WI38 (cell line): ENCODE results near the gene CTBP2.

Experiments used
- H3K4me3 ChIP-seq: 2 replicates; pipeline ENCODE4 v1.5.1; 2011; ENCODE audit warnings: low read depth, mild to moderate bottlenecking, control low read depth, low read length
- TF ChIP-seq, protein P1 (sequence below): IDR thresholded peaks from 2 replicates; pipeline ENCODE4 v1.5.1; 2012; ENCODE audit warnings: low read depth, mild to moderate bottlenecking, control low read depth, low read length

The CTBP2 gene

DNA sequence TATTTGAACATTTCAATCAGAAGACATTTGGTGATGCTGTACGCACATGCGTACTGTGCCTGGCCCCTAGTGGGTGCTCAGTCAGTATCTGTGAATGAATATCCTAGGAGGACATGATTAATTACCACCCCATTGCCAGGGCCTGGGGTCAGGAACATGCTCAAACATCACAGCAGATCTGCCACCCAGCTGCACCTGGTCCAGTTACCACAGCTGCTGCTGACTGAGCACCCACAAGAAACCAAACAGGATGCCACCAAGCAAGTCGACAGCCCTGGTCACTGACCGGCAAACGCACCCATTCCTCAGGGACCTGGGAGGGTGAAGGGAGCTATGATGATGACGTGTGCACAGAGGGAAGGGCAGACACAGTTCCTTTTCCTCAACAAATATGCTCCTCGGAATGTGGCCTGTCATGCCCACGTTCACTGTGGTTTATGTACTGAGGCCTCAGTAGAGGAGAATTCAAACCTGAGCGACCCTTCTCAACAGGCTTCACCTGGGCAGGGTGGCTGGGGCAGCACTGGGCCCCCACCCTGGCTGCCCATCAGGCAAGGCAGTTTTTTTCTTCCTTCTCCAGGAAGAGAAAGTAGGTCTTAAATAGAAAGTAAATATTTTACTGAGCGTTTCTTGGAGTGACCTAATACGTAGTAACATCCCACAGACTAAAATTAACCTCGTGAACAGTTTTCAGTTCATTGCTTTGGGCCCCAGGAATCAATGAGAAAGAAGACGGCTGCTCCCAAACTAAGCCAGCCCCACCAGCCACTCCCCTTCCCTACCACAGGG lies 13.4 kb downstream of the CTBP2 start:
- TF ChIP-seq, protein P1, sequence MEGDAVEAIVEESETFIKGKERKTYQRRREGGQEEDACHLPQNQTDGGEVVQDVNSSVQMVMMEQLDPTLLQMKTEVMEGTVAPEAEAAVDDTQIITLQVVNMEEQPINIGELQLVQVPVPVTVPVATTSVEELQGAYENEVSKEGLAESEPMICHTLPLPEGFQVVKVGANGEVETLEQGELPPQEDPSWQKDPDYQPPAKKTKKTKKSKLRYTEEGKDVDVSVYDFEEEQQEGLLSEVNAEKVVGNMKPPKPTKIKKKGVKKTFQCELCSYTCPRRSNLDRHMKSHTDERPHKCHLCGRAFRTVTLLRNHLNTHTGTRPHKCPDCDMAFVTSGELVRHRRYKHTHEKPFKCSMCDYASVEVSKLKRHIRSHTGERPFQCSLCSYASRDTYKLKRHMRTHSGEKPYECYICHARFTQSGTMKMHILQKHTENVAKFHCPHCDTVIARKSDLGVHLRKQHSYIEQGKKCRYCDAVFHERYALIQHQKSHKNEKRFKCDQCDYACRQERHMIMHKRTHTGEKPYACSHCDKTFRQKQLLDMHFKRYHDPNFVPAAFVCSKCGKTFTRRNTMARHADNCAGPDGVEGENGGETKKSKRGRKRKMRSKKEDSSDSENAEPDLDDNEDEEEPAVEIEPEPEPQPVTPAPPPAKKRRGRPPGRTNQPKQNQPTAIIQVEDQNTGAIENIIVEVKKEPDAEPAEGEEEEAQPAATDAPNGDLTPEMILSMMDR, result no peak
- peak overlapping the region; percentile 16; the same call in 1 of the 2 replicates for H3K4me3 ChIP-seq

DNA sequence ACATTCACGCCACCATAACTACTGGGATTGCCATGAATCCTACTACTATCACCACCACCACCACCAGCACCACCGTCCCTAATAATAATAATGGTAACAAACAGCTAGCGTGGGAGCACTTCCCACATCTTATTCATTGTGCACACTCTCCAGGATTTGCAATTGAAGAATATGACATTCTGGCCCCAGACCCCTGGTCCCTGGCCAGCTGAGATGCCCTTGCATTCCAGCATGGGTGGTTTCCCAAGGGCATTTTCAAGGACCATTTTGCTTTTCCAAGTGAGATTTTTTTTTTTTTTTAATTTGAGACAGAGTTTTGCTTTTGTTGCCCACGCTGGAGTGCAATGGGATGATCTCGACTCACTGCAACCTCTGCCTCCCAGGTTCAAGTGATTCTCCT lies 14.7 kb downstream of the CTBP2 start:
- no peak overlapping the region for H3K4me3 ChIP-seq
- TF ChIP-seq, protein P1, result no peak

DNA sequence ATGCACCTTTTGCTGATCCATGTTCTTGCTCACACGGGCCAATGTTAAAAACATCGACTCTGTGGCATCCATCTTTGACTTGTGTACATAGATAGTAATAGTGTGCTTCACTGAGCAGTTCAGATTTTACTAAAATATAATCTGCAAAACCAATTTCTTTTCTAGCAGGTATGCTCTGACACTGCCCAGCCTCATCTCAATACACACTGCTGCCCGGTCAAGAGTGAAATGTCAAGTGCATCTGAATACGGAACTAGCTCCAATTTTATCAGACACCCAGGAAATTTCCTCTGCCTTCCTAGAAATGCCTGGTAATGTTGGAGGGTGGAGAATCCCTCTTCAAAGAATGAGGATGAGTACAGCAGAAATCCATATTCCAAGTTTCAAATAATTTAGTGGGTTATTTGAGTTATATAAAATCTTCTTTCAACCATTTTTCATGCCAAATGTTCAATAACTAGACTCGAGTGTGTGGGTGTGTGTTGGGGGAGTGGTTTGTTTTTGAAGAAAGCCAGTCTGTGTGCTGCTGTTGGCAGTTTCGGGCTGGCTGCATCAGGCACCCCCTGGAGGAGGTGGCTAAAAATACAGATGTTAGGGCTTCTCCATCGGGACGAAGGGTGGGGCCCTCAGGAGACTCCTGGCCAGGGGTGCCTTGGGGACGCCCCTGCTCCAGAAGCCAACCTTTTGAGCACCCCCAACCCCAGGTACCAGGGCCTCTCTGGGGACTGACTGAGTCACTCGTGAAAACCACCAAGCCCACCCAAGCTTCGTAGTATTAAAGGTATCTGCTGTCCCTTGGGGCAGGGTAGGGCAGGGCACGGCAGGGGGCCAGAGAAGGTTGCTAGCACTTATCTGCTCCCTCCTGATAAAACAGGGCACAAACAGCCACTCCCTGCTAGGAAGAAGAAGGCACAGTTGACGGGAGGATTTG lies 15.4 kb downstream of the CTBP2 start:
- no peak overlapping the region for H3K4me3 ChIP-seq
- TF ChIP-seq, protein P1, result peak; percentile 46; the same call in 1 of the 2 replicates

DNA sequence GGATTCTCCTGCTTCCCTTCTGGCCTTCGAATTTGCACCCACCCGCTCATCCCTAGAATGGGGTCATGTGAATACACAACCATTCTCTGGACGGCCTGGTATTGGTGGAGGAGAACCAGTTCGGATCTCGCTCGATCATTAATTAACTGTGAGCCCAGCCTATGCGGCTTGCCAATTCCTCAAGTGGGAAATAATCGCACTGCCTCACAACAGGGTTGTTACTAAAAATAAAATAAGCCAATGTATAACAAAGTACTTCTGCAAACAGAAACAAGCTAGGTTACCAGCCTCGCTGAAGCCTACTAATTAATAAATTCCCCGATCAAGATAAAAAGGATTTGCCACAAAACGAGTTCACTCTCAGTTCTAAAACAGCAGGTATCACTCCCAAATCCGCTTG lies 16.2 kb downstream of the CTBP2 start:
- TF ChIP-seq, protein P1, result no peak
- no peak overlapping the region for H3K4me3 ChIP-seq

DNA sequence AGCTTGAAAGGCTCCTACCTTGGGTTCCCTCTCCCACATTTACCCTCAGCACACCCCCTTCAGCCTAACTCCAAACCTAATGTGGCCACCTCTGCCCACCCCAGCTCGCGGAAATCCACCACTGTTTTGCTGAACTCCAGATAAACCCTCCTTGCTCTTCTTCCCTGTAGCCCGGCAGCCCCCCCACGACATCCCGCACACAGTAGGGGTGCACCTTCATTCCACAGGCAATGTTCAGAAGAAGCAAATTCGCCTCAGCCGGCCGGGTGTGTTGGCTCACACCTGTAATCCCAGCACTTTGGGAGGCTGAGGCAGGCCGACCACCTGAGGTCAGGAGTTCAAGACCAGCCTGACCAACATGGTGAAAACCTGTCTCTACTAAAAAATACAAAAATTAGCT lies 17.4 kb downstream of the CTBP2 start:
- TF ChIP-seq, protein P1, result no peak
- no peak overlapping the region for H3K4me3 ChIP-seq

DNA sequence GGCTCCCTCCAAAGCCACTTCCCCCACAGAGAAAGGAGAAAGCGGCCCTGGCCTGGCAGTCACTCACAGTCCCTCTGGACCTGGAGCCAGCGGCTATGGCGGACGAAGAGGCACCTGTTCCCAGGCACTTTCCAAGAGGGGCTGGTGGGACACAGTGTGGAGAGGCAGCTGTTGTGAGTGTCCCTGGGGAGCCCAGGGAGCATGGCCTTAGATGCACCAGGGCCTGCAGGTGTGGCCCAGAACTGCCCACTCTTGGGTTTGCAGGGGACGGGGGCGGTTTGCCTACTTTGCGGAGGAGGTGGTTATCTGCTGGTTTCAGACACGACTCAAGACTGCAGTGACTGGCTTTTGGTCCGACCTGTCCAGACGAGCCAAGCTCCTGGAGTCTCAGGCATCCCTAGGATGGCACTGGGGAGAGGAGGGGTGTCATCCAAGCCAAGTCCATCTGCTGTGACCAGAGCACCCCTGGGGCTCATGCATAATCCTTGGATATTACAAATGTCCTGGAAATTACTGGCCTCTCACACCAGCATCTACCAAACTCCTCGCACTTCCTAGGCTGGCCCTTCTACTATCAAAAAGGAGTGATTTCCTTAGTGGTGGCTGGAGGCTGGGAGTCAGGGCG lies 18.4 kb downstream of the CTBP2 start:
- TF ChIP-seq, protein P1, result no peak
- no peak overlapping the region for H3K4me3 ChIP-seq
